Thyroid gland (tissue), 4 donors: ENCODE results near the gene IFNLR1.

ENCODE experiments used
- CTCF ChIP-seq, 6 experiments: fragments of 200-600 bp in 3 of 6; fragments of 450-650 bp in 3 of 6; sonication (generic) in 3 of 6; IDR thresholded peaks; one replicate each; pipeline ENCODE4 v1.5.1; 2016 to 2019; ENCODE audit warnings: antibody characterized with exemption in 6 of 6, mild to moderate bottlenecking in 2 of 6, inconsistent platforms in 1 of 6, moderate library complexity in 1 of 6
- POLR2A ChIP-seq, 2 donors: fragments of 450-650 bp; IDR thresholded peaks; one replicate each; pipeline ENCODE4 v1.6.1; 2017; ENCODE audit warnings: antibody characterized with exemption in 2 of 2, mild to moderate bottlenecking in 2 of 2, moderate library complexity in 1 of 2

GRCh38 chr1:24172598-24172997 lies 14.5 kb downstream of the IFNLR1 start:
- TF ChIP-seq CTCF (IDR thresholded peaks at IDR 0.05) (no peak), POLR2A (IDR thresholded peaks at IDR 0.05) (no peak)
